Fibroblast of gingiva (primary cell): ENCODE data around the gene MAGEB17.
"Not testable (repeated sequence)": the region's sequence is repeated elsewhere in the genome, so short reads cannot be mapped to it uniquely, and the experiment has no call there.

Experiments used
- DNase-seq: peaks from one replicate; pipeline ENCODE4 v3.0.0-alpha.2; 2011; ENCODE audit warnings: low read depth

Gene MAGEB17

DNA sequence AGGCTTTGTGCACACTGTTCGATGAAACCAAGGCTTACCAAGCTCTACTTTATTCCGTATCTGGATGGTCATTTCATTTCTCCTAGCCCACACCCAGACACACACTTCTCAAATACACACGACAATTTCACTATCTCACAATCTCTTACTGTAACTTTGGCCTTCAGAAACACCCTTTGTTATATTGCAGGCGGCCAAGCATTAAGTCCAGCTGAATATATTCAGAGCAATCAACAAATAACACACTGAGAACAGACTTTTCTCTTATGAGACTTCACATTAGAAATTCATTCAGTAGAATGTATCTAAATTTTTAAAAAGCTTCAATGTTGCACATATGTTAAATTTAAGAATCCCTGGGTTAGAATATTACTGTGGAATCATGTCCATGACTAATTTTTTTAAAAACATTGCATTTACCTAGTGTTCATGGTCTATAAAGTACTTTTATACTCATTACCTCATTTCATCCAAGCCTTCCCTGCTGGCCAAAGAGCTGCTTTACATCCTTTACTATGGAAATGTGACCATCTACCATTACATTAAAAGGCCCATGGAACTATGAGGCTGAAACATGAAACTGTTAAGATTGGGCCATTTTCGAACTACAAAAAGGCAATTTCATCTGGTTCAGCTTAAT lies 10.5 kb upstream of the MAGEB17 start:
- no peak for DNase-seq

DNA sequence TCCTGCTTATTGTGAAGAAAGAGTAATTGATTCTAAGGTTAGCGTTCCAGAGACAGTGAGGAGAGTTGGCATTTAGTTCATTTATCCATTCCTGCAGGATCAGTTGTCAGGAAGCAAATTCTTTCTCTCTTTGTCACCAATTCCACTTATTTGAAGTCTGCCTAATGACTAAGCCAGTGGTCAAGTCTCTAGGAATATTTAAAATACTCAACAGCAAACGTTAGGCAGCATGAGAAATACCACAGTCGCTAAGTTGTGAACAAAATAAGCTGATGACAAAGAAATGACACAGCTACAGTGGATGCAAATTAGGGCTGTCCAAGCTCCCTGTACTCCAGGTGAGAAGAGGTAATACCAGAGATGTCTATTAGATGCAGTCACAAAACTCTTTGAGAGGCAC lies 6.6 kb upstream of the MAGEB17 start:
- peak; percentile 41 for DNase-seq

DNA sequence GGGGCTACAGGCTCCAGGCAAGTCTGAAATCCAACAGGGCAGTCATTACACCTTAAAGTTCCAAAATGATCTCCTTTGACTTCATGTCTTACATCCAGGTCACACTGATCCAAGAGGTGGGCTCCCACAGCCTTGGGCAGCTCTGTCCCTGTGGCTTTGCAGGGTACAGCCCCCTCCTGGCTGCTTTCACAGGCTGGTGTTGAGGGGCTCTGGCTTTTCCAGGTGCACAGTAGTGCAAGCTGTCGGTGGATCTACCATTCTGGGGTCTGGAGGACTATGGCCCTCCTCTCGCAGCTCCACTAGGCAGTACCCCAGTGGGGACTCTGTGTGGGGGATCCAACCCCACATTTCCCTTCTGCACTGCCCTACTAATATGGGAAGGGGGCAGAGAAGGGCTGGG lies 6.1 kb upstream of the MAGEB17 start:
- not testable (repeated sequence) for DNase-seq

DNA sequence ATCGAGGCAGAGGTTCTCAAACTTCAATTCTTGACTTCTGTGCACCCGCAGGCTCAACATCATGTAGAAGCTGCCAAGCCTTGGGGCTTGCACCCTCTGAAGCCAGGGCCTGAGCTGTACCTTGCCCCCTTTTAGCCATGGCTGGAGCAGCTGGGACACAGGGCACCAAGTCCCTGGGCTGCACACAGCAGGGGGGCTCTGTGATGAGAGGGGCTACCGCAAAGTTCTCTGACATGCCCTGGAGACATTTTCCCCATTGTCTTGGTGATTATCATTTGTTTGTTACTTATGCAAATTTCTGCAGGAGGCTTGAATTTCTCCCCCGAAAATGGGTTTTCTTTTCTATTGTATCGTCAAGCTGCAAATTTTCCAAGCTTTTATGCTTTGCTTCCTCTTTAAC lies 4.9 kb upstream of the MAGEB17 start:
- no peak for DNase-seq

DNA sequence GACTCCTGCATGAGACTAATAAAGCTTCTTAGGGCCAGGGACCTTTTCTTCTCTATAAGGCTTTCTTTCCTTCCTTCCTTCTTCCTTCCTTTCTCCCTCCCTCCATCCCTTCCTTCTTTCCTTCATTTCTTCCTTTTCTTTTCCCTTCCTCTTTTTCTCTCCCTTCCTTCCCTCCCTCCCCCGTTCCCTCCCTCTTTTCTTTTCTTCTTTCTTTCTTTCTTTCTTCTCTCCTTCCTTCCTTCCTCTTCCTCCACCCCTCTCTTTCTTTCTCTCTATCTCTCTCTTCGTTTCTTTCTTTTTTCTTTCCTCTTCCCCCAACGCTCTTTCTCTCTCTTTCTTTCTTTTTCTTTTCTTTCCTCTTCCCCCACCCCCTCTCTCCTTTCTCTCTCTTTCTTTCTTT lies 2.5 kb upstream of the MAGEB17 start:
- DNase-seq, result no peak

DNA sequence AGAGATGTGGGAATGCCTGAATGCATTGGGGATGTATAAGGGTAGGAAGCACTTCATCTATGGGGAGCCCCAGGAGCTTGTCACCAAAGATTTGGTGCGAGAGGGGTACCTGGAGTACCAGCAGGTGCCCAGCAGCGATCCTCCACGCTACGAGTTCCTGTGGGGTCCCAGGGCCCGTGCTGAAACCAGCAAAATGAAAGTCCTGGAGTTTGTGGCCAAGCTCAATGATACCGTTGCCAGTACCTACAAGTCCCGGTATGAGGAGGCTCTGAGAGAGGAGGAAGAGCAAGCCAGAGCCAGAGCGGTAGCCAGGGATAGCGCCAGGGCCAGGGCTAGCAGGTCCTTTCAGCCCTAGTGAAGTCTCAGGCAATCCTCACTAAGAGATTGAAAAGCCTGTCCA lies 3.8 kb downstream of the MAGEB17 start:
- DNase-seq, result no peak

DNA sequence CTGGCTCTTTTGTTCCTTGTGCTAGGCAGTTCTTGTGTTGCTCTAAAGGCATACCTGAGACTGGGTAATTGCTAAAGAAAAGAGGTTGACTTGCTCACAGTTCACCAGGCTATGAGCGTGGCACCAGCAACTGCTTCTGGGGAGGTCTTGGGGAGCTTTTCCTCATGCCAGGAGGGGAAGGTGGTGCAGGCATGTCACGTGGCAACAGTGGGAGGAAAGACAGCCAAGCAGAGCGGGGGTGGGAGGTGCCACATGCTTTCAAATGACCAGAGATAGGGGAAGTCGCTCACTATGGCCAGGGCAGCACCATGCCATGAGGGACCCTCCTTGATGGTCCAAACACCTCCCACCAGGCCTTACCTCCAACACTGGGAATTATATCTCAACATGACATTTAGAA lies 4.7 kb downstream of the MAGEB17 start:
- no peak for DNase-seq

DNA sequence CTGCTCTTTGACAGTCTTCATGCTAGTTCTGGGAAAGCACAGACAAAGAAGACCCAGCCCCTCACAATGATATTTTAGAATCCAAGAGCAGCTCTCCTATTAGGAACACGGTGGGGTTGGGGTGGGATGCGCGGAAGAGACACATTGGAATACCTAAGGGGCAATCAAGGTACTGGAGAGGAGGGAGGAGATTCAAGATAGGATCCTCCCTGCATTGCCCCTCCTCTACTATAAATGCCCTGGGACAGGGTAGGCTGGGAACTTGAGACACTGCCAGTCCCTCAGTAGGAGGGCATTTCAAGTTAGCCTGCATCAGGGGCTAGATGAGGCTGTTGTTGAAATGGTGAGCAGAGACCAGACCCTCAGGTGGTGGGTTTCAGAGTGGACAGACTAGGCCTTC lies 5.1 kb downstream of the MAGEB17 start:
- no peak for DNase-seq

DNA sequence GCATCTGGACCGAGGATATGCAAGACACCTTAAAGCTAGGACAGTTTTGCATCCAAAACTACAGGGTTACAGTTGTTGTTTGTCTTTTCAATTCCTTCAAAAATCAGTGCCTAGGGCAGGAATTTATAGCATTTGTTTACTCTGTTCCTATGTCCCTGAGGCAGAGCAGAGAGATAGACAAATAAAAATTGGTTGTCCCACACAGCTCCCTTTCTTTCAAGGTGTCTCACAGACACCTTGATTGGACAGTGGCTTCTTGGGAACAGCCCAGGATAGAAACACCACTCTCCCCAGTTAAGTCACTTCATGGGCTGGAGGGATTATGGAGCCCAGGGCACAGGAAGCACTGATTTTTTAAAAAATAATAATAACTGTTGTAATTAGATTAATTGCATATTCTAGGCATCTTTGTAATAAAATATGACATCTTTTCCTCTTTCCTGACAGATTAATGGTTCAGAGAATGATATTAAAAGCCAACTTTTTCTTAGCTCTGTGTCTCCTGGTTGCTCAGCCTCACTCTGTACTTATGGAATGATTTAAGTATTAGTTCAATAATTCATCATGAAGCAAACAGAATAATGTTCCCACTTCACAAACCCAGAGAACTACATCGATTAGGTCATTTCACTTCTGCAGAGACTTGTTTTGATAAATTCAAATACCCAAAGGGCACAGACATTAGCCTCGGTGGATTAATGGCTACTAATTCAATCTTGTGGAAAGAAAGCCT lies 8.2 kb downstream of the MAGEB17 start:
- no peak for DNase-seq

DNA sequence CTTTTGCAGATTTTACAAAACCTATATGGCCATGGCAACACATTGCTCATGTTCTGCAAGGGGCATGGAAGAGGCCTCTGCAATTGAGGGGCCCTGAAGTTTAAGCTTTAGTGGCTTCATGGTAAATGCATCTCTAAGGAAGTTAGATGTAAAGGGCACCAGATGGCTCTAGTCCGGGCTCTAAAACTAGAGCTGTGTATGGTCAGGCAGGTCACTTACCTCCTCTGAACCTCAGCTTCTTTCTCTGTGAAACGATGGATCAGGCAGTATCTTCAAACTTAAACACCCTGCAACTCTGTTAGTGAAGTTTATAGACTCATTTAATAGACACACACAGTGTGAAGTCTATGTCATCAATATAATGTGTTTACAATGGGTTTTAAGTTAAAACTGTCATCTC lies 10.0 kb downstream of the MAGEB17 start:
- no peak for DNase-seq

DNA sequence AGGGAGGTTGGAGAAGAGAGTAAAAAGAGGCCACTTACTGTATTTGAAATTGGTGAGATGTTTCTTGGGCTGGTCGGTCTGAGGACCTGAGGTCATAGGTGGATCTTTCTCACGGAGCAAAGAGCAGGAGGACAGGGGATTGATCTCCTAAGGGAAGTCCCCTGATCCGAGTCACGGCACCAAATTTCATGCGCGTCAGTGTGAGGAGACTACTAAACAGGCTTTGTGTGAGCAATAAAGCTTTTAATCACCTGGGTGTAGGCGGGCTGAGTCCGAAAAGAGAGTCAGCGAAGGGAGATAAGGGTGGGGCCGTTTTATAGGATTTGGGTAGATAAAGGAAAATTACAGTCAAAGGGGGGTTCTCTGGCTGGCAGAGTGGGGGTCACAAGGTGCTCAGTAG lies 16.6 kb downstream of the MAGEB17 start:
- not testable (repeated sequence) for DNase-seq

DNA sequence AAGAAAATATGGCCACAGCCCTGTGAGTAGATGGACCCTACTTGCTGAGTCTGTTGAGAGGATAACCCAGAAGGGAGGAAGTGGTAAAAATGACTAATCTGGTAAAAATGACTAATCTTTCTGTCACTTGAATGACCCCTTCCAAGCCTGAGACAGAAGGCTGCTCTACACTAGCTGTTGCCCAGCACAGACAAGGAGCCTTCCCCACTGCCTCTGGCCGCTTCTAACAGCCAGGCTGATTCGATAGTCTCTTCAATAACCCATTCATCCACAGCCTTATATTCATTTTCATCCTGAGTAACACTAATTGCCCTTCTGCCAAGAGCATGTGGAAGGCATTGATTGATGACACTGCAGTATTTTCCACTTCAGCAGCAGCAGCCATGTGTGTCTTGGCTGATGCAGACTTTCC lies 18.4 kb downstream of the MAGEB17 start:
- peak; percentile 19 for DNase-seq

DNA sequence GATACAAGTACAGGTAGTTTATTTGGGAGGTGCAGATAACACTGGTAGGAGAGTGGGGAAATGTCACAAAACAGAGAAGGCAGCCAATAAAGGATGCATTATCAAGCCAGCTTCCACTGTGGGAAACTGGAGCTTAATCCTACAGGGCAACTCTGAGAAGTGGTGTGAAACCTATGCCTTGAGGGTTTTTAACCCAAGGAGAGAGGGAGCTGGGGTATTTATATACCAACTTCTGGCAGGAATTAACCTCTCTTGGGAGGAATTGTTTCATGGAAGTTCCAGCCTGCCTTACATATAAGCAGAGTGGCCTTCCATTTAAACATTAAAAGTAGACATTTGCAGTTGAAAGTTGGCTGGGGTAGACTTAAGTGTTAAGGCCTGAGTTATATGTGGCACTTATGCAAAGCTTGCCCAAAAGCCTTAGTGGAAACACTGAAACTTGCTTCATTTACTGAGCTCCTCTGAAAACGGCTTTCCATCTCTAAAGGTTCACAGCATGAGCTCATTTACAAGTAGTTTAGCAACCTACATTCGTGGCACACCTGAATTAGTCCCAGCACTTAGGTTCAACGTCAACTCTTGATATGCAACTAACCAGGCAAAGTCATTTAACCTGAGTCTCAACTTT lies 19.2 kb downstream of the MAGEB17 start:
- DNase-seq, result no peak

DNA sequence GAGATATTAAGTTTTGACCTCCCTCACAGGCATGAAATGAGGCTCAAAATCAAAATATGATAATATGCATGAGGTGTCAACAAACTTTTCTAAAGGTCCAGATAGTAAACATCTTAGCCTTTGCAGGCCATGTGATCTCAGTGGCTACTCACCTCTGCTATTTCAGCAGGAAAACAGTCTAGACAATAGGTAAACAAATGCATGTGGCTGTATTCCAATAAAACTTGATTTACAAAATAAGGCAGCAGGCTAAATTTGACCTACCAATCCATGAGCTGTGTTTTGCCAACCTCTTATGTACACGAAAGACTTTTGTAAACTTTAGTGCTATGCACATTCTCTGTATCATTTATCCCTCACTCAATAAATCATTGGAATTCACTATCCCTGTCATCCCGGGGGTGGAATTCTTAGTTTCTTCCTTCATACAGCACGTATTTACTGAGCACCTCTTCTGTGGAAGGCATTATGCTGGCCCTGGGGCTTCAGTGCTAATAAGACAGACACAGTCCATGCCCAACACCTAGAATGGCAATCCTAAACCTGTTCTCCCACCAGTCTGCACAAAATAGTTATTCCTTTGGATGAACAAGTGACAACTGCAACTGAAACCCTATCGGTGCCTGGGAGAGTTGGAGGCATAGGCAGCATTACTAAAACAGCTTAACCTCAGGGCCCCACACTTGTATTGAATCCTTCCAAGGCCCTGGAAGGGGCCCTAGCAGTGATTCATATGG lies 19.9 kb downstream of the MAGEB17 start:
- no peak for DNase-seq

DNA sequence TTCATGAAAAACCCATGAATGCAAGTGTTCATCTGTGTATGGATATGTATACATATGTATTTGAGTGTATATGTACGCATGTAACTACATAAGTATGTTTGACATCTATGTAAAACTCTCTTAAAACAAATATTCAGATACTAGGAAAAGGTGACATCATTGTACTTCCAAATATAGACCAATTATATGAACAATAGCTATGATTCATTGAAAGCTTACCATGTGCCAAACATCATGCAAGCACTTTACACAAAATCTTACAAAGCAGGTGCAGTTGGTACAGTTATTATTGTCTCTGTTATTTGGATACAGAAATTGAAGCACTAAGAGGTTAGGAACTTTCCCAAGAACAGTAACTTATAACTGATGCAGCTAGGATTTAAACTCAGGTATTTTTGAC lies 21.4 kb downstream of the MAGEB17 start:
- no peak for DNase-seq

DNA sequence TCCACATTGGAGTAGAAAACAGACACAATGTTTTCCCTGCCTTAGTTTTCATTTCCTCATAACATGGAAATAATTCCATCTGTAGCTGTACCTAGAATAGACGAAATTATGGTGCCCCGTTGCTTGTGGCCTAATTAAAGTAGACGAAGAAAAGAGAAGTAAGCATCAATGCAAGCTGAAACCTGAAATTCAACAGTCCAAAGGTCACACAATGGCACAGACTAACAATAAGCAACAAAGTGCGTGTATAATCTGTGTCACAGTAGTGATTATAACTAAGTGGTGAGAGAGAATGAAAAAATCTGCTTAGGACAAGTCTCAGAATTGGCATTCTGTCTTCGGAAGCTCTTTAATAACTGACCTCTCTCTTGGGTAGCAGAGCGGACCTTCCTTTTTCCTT lies 24.3 kb downstream of the MAGEB17 start:
- no peak for DNase-seq

DNA sequence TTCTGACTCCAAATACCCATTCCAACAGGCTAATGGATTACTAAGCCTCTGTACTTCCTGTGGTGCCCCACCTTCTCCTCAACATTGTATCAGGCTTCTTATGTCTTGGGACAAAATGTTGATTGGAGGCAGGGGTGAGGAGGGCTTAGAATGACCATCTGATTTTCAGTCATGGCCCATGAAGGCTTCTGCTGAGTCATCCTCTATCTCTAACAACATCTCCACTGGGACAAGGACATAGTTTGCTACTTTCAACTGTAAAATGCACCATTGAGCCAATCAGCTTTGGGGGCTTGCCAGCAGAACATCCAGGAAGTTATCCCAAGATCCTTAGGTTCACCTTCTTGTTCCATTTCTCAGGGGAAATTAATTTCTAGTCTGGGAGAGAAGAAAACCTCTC lies 29.5 kb downstream of the MAGEB17 start:
- DNase-seq, result no peak

DNA sequence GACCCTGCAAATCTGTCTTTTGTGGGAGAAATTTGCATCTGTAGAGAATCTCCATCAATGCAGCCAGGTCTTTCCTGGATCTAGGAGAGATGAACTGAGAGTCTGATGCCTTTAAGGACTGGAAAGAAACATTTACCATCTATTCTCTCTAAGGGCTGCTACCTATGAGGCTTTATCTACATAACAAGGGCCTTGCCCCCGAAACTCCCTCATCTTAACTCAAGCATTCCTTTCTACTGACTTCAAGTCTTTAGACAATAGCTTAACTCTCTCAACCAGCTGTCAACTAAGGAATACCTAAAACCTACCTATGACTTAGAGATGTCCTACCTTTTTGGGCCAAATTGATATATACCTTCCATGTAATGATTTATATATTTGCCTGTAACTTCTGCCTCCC lies 32.1 kb downstream of the MAGEB17 start:
- no peak for DNase-seq

DNA sequence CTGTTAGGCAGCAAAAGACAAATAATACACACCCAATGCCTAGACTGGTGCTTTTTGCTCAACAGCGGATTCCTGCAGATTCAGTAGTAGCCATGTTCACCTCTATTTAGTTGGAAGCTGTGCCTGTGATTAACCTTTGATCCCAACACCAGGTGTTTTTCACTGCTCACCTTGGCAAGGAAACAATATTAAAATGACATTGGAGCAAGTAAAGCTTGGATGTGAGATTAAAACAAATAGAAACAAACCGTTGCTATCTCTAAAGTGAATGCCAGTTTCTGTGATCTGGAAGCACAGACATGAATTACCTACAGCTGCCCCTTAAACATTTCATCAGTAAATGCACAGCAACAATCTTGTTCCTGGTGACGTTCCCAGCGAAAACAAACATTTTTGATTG lies 35.7 kb downstream of the MAGEB17 start:
- DNase-seq, result no peak

DNA sequence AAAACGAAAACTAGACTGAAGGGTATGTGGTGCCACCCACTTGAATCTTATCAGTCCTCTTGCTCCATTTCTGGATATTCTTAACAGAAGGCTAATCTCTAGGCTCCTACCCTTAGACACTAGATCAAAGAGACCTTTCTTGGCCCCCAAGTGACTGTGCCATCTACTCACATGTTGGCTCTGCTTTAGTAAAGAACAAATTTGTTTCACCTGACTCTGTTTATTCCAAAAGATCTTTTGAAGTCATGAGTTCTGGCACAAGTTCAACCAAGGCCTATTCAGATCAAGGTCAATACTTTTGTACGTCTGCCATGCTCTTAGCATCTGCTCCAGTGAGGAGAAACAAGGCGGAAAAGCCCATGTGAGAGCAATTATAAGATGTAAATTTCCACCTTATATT lies 37.3 kb downstream of the MAGEB17 start:
- DNase-seq, result no peak

DNA sequence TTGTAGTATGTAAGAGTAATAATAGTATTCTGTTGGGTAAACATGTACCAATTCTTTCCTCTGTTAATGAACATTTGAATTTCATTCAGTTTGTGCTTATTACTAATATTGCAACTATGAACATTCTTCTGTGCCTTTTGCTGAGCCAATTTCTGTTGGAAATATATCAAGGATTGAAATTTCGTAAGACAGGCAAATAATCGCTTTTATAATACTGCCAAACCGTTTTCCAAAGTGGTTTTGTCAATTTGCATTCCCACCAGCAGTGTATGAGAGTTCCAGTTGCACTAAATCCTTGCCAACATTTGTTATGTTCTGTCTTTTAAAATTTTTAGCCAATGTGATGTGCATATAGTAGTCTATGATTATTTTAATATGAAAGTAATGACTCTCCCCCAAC lies 38.6 kb downstream of the MAGEB17 start:
- peak; percentile 75 for DNase-seq

DNA sequence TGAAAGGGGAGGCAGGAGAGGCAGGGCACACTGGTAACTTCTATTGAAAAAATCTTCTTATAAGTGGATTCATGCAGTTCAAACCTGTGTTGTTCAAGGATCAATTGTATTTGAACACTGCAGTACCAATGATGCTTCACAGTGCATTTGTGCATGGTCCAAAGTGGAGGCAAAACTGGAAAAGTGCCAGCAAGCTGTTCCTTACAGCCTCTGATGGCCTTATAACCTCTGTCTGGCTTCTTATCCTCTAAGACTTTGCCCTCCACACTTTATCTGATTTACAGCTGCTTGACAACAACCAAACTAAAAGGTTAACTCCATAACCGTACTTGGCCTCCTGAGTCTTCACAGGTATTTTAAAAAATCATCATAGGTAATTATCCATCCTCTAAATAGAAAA lies 40.4 kb downstream of the MAGEB17 start:
- DNase-seq, result no peak

DNA sequence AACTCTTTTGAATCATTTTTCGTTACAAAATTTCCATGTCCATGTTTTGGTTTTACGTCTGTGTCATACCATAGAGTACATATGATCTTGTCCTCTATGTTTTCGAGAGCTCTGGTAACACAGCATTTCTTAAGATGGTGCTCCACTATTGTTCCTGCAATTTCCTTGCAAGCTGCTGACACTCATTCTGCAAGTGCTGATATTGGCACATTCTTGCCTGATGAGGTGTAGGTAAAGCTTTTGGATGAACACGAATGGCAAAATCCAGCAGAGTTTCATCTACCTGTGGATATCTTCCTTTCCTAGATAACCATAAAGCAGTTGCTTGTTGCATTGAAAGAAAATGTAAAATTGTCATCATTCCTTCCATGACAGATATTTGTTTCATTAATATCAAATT lies 41.3 kb downstream of the MAGEB17 start:
- DNase-seq, result no peak
